ENCODE data around the gene SLC15A3.

GRCh38 chr11:60921259-60921658, 30.7 kb downstream of the SLC15A3 start:
- TF ChIP-seq ATF6 (CRISPR knock-in tag; IDR thresholded peaks at IDR 0.05), result no peak
- TF ChIP-seq ELF4 (CRISPR knock-in tag; IDR thresholded peaks at IDR 0.05; ENCODE audit: low read depth), result no peak
- TF ChIP-seq ZNF512 (CRISPR knock-in tag; IDR thresholded peaks at IDR 0.05; ENCODE audit: borderline replicate concordance), result no peak
- TF ChIP-seq NFYB (CRISPR knock-in tag; conservative IDR thresholded peaks at IDR 0.05; ENCODE audit: low read depth), result no peak
- no peak for TF ChIP-seq CTCF (IDR thresholded peaks at IDR 0.05)
- TF ChIP-seq SOX15 (CRISPR knock-in tag; IDR thresholded peaks at IDR 0.05), result no peak
- no peak for TF ChIP-seq ESRRA (CRISPR knock-in tag; IDR thresholded peaks at IDR 0.05; ENCODE audit: borderline replicate concordance)
- TF ChIP-seq E2F5 (CRISPR knock-in tag; IDR thresholded peaks at IDR 0.05), result no peak
- no peak for TF ChIP-seq ZBTB21 (CRISPR knock-in tag; IDR thresholded peaks at IDR 0.05; ENCODE audit: borderline replicate concordance)
- no peak for TF ChIP-seq FOXP4 (CRISPR knock-in tag; IDR thresholded peaks at IDR 0.05)
- TF ChIP-seq CREB1 (CRISPR knock-in tag; IDR thresholded peaks at IDR 0.05), result no peak
- no peak for TF ChIP-seq ATF1 (CRISPR knock-in tag; IDR thresholded peaks at IDR 0.05)
- no peak for TF ChIP-seq ZNF423 (CRISPR knock-in tag; IDR thresholded peaks at IDR 0.05)
